ENCODE data around the gene THADA. TPM values are rescaled to one million over a fixed set of nuclear protein-coding genes. Genes with fewer than 3 reads are reported as not detected.

Gene THADA
- total and polyA plus RNA-seq, 2 donors (not counting 3 experiments of a cell fraction or from before 2014, with no cell fraction given), result 22.6 to 25.3 TPM

DNA sequence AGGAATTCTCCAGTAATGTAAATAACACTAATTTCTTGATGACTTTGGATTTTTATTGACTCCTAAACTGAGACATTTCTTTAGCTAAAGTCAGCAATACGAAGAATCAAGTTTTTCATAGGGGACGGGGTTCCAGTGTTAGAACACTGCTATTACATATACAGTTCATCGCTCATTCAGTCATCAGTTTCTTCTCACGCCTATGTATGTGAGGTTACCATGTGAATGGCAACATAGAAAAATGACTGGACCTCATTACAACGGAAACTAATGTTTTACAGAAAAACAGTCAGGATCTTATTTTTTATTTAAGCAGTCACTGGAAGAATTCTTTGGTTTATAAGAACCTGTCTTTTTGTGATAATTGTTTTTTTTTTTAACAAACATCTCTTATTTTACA, 56.4 kb downstream of the THADA start:
- no peaks in the 10 kb centered on the region for H3K36me3 ChIP-seq (ENCODE audit: control insufficient read depth in 2 of 2, extremely low read depth in 1 of 2, insufficient read depth in 2 of 2, low read length in 2 of 2)
- no peaks in the 10 kb centered on the region for H3K4me1 ChIP-seq (ENCODE audit: control insufficient read depth, extremely low read depth, insufficient read depth, low read length)
- no peak overlapping the region for H3K4me3 ChIP-seq (replicated peaks in 1 of 3; ENCODE audit: insufficient read depth in 1 of 3, low read depth in 1 of 3, low read length in 3 of 3)
- no peak for FAIRE-seq
- H3K9me1 ChIP-seq (replicated peaks; ENCODE audit: control insufficient read depth, extremely low read depth, insufficient read depth, low read length), result no peaks in the 10 kb centered on the region
- no peaks in the 10 kb centered on the region for H3K9me3 ChIP-seq (replicated peaks; ENCODE audit: control insufficient read depth, insufficient read depth, low read length)
- H3K9ac ChIP-seq (replicated peaks; ENCODE audit: extremely low read depth, insufficient read depth, low read length), result no peak overlapping the region
- H3K27me3 ChIP-seq (ENCODE audit: control insufficient read depth in 2 of 2, insufficient read depth in 2 of 2, low read length in 2 of 2), result no peaks in the 10 kb centered on the region
- dilution Hi-C loops (cut with MboI; ENCODE audit: extremely low pct_ligation_motif_present, low sequenced_read_pairs), result no loop called here
- ChIA-PET POLR2A (no interaction called here), CTCF (interaction anchor here (1.6 to 4.8 kb wide), 2 partner anchors 38 to 311 kb away, joined by 4 to 30 read pairs; partner anchors contain the start of gene ZFP36L2)
- intact Hi-C loops (cut with micrococcal nuclease), result no loop called here
- TF ChIP-seq EZH2 (IDR thresholded peaks at IDR 0.05; ENCODE audit: borderline replicate concordance, low read depth, low read length, severe bottlenecking) (no peak), FOS (IDR thresholded peaks at IDR 0.05; ENCODE audit: borderline replicate concordance, insufficient read depth, low read length) (no peak), POLR2AphosphoS5 (IDR thresholded peaks at IDR 0.05; ENCODE audit: insufficient read depth, low read depth, low read length) (no peak), MAX (IDR thresholded peaks at IDR 0.05; ENCODE audit: insufficient read depth, insufficient read length) (no peak), GATA2 (IDR thresholded peaks at IDR 0.05; ENCODE audit: insufficient read depth, insufficient read length, low read depth, low read length) (no peak), POLR2A (IDR thresholded peaks at IDR 0.05; ENCODE audit: low read depth, low read length) (no peak), MYC (IDR thresholded peaks at IDR 0.05; ENCODE audit: low read depth, low read length) (no peak), JUN (IDR thresholded peaks at IDR 0.05; ENCODE audit: borderline replicate concordance, insufficient read depth, insufficient read length, low read depth) (no peak)
- TF ChIP-seq, protein P1, sequence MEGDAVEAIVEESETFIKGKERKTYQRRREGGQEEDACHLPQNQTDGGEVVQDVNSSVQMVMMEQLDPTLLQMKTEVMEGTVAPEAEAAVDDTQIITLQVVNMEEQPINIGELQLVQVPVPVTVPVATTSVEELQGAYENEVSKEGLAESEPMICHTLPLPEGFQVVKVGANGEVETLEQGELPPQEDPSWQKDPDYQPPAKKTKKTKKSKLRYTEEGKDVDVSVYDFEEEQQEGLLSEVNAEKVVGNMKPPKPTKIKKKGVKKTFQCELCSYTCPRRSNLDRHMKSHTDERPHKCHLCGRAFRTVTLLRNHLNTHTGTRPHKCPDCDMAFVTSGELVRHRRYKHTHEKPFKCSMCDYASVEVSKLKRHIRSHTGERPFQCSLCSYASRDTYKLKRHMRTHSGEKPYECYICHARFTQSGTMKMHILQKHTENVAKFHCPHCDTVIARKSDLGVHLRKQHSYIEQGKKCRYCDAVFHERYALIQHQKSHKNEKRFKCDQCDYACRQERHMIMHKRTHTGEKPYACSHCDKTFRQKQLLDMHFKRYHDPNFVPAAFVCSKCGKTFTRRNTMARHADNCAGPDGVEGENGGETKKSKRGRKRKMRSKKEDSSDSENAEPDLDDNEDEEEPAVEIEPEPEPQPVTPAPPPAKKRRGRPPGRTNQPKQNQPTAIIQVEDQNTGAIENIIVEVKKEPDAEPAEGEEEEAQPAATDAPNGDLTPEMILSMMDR (IDR thresholded peaks at IDR 0.05; ENCODE audit: extremely low read depth in 1 of 2, insufficient read depth in 1 of 2, low read depth in 1 of 2, low read length in 2 of 2), result no peak
- no TSS peak for BruUV-seq (replicated peaks)
- no peak overlapping the region for H3K27ac ChIP-seq (ENCODE audit: insufficient read depth, low read depth, low read length)
- H3K4me2 ChIP-seq (ENCODE audit: insufficient read depth, low read length), result no peak overlapping the region
- no peaks in the 10 kb centered on the region for H4K20me1 ChIP-seq (replicated peaks; ENCODE audit: control insufficient read depth, extremely low read depth, insufficient read depth, low read length)
- no peaks in the 10 kb centered on the region for H3K79me2 ChIP-seq (ENCODE audit: control insufficient read depth, insufficient read depth, low read length)
- DNase-seq (ENCODE audit: low read depth, low spot score), result no peak
- H2AFZ ChIP-seq (ENCODE audit: low read depth, low read length), result no peak overlapping the region

All from endothelial cell of umbilical vein (primary cell).